Amniotic epithelial cell (primary cell): ENCODE measurements around the gene EPOP.

Experiments
- DNase-seq: peaks from one replicate; pipeline ENCODE4 v3.0.0-alpha.2; 2010; ENCODE audit warnings: low read depth

Gene EPOP

DNA sequence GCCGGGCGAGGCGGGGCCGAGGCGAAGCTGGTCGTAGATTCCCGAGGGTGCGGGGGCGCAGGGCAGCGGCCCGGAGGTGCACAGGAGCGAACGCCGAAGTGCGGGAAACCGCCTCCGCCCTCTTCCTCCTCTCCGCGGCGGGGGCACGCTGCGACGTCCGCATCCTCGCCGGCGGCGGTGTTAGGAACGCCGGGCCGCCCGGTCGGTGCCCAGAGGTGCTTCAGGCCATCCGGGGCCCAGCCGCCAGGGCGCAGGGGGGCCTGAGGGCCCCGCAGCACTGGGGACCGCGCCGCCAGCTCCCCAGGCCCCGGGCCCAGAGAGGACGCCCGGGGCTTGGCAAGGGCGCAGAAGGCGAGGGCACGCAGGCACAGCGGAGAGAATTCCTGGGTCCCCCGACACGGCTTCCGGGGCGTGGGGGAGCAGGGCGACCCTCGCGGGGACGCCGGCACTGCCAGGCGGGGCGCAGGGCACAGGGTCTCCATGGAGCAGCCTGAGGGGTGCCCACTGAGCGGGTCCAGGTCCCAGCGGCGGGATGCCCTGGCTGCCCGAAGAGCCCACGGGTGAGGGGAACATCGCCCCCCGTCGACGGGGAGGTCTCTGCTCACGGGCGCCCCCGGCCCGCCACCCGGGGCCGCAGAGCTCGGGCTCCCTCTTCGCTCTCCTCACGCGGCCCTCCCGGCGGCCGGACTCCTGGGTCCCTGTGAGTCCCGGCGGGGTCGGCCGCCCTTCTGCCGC lies 576 bp downstream of the EPOP start:
- DNase-seq, result no peak

DNA sequence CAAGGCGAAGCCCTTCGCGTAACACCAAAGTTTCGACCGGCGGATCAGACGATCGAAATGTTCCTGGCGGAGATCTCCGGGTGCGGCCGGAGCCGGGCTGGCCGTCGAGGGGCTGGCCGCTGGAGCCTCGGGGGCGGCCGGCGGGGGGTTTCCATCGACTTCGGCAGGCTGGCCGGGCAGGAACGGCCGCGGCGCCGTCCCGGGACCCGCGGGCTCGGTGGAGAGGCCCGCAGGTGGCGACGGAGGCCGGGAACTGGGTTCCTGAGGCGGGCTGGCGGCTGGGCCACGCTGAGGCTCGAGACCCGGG lies 1.1 kb downstream of the EPOP start:
- DNase-seq, result no peak

DNA sequence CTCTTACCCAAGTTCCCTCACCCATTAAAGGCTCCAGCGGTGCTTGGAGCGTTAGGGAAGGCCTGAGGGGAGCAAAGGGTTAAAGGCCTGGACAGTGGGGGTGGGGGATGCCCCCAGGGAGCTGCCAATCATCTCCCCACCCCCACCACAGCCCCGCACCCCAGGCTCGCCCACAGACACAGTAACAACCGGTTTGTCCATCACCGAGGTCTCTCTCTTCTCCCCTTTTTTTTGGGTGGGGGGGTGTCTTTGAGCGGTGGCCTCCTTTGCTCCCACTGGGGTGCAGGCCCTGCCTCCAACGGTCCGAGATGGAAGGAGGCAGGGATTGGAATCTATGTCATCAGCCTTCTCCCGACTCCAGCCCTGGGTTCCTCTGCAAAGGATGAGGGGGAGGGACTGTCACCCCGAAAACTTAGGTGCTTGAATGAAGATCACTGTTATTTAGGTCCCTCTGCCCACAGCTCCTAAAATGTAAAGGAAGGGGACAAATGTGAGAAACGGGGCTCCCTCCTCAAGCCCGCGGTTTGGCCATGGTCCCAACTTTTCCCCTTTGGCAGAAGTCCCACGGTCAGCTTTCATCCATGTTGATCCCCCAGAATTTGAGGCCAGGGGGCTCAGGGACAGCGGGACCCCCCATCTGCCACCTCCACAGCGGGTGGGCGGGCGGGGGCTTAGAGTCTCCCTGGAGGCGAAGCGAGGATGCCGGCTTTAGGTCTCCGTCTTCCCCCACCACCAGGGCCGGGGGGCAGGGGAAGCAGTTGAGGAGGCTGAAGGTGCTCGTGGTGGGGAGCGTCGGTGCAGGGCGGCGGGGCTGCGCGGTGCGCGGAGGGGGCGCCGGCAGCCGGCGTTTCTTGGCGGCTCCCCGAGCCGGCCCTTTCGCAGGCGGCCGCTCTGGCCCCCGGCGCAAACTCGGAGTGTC lies 1.7 kb downstream of the EPOP start:
- no peak for DNase-seq

DNA sequence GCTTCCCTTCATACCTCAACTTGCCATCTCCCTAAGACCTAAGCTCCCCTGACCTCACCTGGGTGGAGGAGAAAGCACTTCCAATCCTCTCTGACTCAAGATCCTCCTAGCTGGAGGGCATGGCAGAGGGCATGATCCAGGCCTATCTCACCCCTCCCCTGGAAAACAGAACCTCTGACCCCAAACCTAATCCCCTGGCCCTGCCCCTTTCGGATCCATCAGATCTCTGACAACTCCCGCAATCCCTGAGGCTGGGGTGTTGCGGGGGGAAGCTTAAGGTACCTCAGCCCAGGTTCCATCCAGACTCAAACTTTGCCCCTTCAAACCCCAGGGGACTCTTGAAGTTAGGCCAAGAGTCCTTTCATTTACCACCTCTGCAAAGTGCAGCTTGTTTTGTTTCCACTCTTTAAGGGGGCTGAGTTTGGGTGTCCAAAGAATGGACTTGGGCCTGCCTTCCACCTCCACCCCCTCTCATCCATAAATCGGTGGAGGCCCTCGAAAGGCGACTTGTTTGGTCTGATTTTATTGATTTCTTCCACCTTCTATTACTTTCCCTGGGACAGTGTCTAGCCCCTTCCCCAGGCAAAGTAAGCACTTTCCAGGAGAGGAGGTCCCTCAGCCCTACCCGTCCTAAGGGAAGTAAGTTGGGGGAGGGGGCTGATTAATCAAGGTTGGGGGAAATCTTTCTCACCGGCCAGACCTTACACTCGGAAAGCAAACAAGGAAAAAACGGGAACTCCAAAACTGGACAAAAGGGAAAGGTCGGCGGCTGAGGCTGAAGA lies 2.6 kb downstream of the EPOP start:
- DNase-seq, result no peak

DNA sequence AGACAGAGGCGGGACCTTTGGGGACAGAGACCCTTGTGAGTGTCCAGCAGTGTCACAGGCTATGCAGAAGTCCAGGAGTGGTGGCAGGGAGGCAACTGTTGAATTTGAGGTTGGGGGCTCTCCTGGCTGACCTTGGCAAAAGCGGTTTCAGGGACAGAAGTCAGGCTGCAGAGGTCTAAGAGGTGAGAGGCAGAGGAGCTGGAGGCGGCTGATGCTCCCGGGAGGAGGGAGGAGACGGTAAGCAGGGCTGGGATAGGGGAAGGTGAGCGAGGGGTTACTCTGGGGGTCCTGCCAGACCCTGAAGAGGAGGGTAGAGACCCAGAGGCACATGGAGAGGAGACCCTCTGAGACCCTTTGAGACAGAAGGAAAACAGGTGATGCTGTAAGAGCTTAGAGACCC lies 5.2 kb downstream of the EPOP start:
- DNase-seq, result no peak

DNA sequence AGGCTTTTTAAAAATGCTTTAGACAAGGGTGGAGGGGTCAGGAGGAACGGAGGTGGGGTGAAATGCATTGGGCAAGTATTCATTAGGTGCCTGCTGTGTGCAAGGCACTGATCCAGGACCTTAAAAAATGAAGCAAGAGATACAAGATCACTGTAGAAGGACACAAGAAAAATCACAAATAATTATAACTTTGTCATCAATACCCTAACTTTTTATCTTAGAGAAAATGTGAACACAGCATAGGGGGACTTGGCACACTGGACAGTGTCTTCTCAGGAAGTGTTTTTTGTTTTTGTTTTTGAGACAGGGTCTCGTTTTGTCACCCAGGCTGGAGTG lies 7.0 kb downstream of the EPOP start:
- no peak for DNase-seq

DNA sequence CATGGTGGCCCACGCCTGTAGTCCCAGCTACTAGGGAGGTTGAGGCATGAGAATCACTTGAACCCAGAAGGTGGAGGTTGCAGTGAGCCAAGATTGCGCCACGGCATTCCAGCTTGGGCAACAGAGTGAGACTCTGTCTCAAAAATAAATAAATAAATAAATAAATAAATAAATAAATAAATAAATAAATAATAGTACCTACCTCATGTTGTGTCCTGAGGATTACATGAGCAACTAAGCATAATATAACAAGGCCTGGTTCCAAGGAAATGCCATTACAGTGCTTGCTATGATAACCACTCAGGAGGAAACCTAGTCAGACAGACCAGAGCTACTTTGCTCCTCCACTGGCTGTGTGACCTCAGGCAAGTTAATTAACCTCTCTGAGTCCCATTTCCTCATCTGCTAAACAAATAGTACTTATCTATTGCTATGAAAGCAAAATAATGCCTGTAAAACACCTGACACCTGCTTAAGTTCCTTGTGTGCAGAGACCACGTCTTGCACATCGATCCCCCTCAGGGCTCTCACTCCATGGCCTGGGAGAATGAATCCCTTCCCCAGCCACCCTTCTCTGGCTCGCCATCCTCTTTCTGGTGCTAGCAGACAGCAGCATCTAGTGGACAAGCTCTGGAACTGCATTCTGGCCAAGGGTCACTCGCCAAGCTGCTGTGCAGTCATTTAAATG lies 7.5 kb downstream of the EPOP start:
- DNase-seq, result peak; percentile 65

DNA sequence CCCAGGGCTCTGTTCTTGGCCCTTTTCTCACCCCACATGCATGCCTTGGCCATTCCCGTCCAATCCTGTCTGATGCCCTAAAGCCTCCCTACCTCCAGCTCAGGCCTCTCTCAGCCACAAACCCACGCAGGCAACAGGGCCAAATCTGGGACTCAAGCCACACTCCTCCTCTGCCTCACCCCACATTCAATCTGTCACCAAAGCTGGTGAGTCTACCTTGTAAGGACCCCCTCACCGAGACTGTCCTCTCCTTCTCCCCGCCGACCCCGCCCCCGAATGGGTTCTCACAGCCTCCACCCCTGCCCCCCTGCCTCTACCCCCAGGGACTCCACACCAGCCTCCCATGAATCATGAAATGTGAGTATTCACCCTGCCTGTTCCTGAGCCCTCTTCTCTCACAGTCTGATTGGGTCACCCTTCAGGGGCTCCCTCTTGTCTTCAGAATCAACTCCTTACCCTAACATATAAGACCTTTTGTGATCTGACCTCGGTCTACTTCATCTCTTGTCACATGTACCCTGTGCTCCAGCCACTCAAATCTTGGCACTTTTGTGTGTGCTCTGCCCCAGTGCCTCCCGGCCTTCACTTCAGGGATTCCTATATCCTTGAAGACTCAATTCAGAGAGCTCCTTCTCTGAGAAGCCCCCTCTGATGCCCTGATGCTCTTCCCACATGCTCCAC lies 10.7 kb downstream of the EPOP start:
- no peak for DNase-seq

DNA sequence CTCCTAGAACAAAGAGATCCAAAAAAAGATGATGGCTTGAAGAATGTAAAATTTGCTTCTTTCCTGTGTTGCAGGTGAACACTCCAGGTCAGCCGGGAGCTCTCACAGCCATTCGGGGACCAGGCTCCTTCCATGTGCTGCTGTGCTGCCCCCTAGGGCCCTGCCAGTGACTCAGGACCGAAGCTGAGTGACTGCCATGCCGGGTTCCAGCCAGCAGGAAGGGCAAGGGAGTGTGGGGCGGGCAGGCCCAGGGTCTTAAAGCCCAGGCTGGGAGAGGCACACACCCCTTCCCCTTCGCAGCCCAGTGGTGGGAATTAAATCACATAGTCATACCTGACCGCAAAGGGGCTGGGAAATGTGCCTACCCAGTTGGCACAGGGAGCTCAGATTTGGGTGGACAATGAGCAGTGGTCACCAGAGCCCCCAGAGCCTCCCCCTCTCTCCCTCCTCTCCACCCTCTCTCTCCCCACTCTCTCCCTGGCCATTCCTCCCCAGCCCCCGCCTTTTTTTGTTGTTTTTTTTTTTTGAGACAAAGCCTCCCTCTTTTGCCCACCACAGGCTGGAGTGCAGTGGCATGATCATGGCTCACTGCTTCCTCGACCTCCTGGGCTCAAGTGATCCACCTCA lies 11.5 kb downstream of the EPOP start:
- DNase-seq, result peak; percentile 30

DNA sequence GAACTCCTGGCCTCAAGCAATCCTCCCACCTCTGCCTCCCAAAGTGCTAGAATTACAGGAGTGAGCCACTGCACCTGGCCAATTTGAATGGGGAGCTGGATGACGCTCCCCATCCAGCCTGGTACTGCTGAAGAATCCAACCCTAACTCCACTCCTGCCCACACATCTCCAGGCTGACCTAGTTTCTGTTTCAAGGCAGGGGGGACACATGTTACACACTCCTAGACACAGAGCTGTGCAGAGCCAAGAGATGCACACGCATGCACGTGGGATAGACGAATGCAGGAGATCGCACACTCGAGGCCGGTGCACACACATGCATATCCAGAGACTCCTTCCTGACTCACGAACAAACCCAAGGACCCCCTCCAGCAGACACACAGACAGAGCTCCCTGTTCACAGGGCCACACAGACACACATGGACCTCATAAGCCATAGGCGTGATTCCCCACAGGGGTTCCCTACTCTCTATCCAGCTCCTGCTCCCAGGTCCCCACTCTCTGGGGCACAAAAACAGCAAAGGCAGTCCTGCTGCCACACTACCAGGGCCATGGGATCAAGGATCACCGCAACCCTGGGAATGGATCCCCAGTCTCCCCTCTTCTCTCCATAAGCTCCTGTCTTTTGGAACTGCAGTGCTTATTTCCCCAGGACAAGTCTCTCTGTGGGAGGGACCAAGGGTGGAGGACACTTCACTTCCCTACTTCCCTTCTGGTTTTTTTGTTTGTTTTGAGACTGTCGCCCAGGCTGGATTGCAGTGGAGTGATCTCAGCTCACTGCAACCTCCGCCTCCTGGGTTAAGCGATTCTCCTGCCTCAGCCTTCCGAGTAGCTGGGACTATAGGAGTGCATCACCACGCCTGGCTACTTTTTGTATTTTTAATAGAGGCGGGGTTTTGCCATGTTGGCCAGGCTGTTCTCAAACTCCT lies 14.4 kb downstream of the EPOP start:
- no peak for DNase-seq

DNA sequence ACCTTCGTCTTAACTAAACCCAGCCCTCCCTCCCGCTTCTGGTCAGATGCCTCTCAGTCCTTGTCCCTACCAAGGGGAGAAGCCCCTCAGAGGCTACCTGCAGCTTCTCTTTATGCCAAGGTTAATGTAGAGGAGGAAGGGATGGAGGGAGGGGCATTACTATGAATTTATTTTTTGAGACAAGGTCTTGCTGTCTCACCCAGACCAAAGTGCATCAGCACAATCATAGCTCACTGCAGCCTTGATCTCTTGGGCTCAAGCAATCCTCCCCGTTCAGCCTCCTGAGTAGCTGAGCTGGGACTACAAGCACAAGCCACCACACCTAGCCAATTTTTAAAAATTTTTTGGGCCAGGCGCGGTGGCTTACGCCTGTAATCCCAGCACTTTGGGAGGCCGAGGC lies 15.3 kb downstream of the EPOP start:
- DNase-seq, result no peak

DNA sequence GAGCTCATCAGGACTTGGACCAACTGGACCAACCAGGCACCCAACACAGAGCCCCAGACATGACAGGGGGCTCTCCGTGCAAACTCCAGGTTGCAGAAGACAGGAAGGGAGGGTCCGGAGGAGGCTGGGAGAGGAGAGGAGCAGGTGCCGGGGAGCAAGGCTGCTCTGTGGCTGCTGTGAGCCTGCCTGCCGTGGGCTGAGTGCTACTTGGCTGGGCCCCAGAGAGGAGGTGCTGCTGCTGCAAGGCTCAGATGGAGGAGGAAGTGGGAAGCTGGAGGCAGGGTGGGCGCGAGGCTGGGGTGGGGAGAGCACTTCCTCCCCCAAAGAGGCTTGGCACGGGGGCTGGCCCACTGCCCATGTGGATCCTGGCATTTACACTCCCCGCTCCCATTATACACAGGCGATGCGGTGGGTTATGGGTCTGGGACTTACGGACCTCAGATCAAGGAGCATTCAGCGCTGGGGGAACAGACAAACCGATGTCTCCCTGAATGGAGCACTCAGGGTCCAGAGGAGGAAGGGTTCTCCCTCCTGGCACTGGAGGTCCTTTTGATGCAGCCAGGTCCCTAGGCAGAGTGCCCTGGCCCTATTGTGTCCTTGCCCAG lies 15.9 kb downstream of the EPOP start:
- DNase-seq, result no peak

DNA sequence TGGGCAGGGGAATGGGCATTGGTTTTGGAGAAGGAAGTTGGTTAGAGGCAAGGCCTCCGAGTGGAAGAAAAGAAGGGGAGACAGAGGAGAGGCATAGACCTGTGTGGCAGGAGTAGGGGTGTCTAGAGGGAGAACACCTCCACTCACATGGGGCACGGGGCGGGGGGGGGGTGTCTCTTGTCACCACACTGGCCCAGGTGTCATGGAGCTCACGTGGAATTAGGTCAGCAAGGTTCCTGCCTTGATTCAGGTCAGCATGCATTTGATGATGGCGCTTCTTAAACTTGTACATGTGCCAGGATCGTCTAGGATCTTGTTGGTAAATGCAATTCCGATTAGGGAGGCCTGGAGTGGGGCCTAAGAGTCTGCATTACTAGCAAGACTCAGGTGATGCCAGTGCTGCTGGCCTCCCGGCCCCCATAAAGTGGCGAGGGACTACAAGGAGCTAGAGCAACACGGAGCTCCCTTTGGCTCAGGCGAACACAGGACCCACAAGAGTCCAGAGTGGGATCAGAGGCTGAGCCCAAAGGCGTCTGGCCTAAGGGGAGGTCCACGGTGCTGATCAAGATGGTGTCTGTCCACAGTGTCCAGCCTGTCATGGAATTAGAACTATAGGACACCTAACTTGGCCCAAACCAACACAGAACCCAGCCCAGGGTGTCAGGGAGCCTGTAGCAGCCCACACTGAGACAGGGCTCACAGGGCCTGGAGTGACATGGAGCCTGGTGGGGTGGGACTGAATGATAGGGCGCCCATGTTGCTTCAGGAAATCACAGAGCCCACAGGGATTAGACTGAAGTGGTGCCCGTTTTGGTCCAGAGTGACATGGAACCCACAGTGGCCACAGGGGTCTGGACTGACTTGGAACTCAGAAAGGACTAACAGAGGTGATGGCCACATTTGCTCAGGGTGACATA lies 16.7 kb downstream of the EPOP start:
- DNase-seq, result no peak

DNA sequence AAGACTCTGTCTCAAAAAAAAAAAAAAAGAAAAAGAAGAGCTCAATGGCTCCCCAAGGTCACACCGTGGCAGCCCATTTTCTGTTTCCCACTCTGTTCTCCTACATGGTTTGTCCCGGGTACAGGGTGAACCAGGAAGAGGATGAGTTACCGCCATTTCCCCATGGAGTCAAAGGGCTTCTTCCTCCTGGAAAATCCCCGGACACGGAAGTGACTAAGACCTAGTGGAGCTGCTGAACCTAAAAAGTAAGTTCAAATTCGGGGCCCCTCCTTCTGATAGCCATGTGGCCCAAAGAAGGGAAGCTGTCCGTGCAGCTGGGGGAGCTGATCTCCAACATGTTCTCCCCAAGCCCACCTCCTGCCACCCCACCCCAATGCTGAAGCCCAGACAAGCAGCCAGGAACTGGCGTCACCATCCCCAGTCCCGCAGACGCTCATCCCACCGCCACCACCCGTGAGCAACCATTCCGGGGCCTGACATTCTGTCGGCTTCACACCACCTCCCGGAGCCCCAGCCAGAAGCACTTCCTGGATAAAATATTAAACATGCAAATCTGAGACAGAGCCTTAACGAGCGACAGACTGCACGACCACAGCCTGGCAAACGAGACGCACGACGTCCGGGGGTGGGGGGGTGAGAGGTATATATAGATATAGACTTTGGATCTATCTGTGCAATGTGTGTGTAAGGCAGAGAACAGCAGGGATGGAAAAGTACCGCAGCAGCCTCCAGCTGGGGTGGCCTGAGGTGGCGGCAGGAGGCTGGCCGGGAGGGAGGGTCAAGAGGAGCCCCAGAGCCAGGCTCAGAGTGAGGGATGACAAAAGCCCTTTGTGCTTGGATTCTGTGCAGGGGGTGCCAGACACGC lies 17.6 kb downstream of the EPOP start:
- no peak for DNase-seq

DNA sequence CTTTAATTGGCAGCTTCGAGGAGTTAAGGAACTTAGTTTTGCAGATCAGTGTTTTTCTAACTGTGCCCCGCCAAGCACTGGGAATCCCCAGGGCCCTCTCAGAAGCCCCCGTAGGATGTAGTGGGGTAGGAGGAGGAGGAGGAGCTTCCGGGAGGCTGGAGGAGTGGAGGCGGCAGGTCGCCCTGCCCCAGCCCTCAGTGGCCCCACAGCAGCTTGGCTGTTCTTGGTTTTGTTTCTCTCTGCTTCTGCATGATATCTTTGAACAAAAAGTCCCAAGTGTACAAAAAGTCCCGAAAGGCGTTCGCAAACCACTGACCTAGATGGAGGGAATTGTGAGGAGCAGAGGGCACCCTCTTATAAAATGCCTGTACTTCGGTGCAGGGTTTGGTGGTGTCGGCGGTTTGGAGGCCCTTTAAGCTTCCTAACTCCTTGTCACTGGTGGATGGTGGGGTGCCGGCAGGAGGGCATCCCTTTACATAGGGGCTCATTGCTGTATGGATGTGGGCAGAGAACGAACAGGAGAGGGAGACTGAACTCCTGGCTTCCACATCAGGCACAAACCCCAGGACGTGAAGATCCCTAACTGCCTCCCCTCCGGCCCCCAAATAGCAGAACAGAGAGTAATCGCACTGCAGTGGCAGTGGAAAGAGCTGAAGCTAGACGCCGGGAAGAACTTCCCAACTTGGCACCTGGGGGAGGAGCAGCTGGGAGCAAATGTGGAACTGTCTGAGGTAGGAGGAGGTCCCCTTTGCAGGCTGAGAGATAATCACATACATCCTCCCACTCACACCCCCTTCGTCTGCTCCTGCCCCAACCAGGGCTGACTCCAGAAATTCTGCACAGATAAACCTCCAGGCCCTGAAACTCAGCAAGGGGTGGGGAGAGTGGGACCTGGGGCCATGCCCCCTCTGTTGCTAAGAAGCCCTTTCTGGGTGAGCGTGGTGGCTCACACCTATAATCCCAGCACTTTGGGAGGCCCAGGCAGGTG lies 20.1 kb downstream of the EPOP start:
- no peak for DNase-seq

DNA sequence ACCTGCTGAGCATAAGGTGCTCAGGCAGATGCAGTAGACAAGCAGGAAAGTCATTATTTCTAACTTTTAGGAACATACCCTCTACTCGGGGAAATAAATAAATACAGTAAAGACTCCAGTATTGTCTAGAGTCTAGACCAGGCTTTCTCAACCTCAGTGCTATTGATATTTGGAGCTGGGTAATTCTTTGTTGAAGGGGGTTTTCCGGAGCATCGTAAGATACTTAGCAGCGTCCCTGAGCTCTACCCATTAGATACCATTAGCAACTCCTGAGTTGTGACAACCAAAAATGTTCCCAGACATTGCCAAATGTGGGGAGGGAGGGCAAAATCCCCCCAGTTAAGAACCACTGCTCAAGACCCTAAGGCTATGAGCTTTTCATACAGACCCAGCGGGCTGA lies 21.1 kb downstream of the EPOP start:
- DNase-seq, result no peak
